Measurements from ENCODE around the gene TSPAN12.

TSPAN12 gene

GRCh38 chr7:120740348-120740747 is 117.6 kb downstream of the TSPAN12 start:
- no peak for DNase-seq

DNA sequence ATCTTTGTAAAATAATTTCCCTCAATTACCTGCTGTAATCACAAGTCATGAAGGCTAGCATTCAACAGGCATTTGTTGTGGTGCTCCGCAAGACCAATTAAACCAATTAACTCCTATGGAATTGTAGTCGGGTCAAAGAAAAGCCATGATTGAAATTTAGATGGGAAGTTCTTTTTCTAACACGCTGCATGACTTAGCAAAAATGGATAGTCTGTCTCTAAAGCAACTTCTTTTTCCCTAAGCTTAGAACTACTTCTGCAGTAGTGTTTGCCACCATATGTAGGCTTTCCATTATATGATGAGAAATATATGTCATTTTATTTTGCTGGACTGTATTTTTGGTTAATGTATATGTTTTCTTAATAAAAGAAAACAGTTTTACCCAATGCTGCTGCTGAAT is 119.1 kb downstream of the TSPAN12 start:
- no peak for DNase-seq

All from stimulated activated CD4-positive, alpha-beta T cell treated with anti-CD3 and anti-CD28 coated beads, Interleukin-2, amount 100 ng/mL, for 24 hours (primary cell).